Erythroblast (primary cell): Measurements from ENCODE around the gene CCSER2.

Source experiments
- GATA1 ChIP-seq: IDR thresholded peaks from 2 replicates; pipeline ENCODE4 v1.6.1; 2011; ENCODE audit warnings: low read depth, mild to moderate bottlenecking, control low read depth, low read length, moderate library complexity
- POLR2A ChIP-seq: IDR thresholded peaks from 2 replicates; pipeline ENCODE4 v1.6.1; 2011; ENCODE audit warnings: mild to moderate bottlenecking, low read length

DNA sequence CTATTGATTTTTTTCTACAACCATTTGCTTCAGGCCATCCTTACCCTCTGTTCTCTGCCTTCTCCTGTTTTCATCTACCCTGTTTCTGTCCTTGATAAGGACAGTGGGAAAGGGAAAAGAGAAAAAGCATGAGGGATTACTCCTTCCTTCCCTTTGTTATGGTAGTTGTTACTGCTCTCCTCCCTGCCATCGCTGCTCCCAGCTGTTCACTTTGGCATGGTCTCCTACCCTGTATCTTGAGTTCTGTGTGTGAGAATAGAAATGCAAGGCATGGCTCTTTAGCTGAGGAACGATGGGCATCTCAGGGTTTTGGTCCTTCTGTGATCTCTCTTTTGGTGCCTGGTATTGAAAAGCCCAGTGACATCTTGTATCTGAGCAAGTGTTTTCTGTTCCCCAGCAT, 6.4 kb downstream of the CCSER2 start:
- TF ChIP-seq POLR2A: no peak
- no peak for TF ChIP-seq GATA1
